Panc1 (cell line): ENCODE results near the gene MINDY4. TPM values are rescaled to one million over a fixed set of nuclear protein-coding genes. Genes with fewer than 3 reads are reported as not detected.

Experiments used
- ATAC-seq: fragments of 200-7000 bp; cut with Tn5 transposase; 2 replicates; pipeline ENCODE4 v1.9.1; 2020; ENCODE audit warnings: mild to moderate bottlenecking, moderate library complexity
- BruUV-seq: library from RNA; stranded (reverse); fragments of 400-500 nt; replicated peaks from 2 replicates; lab custom pipeline; 2021; lab: Mats Ljungman, UMichigan
- CTCF ChIA-PET: fragments of 300-600 bp; sonication (Branson Sonifier 250); formaldehyde crosslinking; loops from one replicate; lab custom pipeline; 2022; ENCODE audit warnings: antibody characterized with exemption; lab: Charles Lee
- POLR2A ChIA-PET: fragments of 300-600 bp; sonication (Branson Sonifier 250); formaldehyde crosslinking; loops from one replicate; lab custom pipeline; 2022; ENCODE audit warnings: antibody characterized with exemption; lab: Charles Lee
- DNase-seq: peaks from one replicate; pipeline ENCODE4 v3.0.0-alpha.2; 2010; ENCODE audit warnings: low read depth, low spot score
- H3K27ac ChIP-seq: 2 replicates; pipeline ENCODE4 v1.5.1; 2011; ENCODE audit warnings: mild to moderate bottlenecking, low read length, inconsistent platforms
- H3K27me3 ChIP-seq: fragments of 200-500 bp; sonication (Bioruptor generic); 2 replicates; pipeline ENCODE4 v1.6.0; 2014; ENCODE audit warnings: low read length, inconsistent platforms; ENCODE audit not compliant: control insufficient read depth, insufficient read depth
- H3K36me3 ChIP-seq: fragments of 200-500 bp; sonication (Bioruptor generic); 2 replicates; pipeline ENCODE4 v1.5.1; 2014; ENCODE audit warnings: inconsistent platforms, mild to moderate bottlenecking, low read length, moderate library complexity; ENCODE audit not compliant: control insufficient read depth, insufficient read depth
- H3K4me1 ChIP-seq: 2 replicates; pipeline ENCODE4 v1.5.1; 2011; ENCODE audit warnings: inconsistent platforms, mild to moderate bottlenecking, low read length, moderate library complexity; ENCODE audit not compliant: control insufficient read depth, insufficient read depth
- H3K4me3 ChIP-seq, 2 experiments: 2 replicates each; pipeline ENCODE4 v1.5.1; 2011 to 2012; ENCODE audit warnings: low read depth in 2 of 2, low read length in 2 of 2, mild to moderate bottlenecking in 2 of 2, inconsistent platforms in 1 of 2, moderate library complexity in 1 of 2
- H3K9me3 ChIP-seq: fragments of 200-500 bp; sonication (Bioruptor generic); 2 replicates; pipeline ENCODE4 v1.5.1; 2014; ENCODE audit warnings: low read depth, mild to moderate bottlenecking, inconsistent platforms, low read length, moderate library complexity; ENCODE audit not compliant: control insufficient read depth, insufficient read depth
- CTCF ChIP-seq: fragments of 450-650 bp; IDR thresholded peaks from 2 replicates; pipeline ENCODE4 v1.5.1; 2017; ENCODE audit warnings: mild to moderate bottlenecking
- POLR2AphosphoS5 ChIP-seq: IDR thresholded peaks from 2 replicates; pipeline ENCODE4 v1.6.1; 2012; ENCODE audit warnings: mild to moderate bottlenecking, low read depth, low read length, moderate library complexity
- SIN3A ChIP-seq: IDR thresholded peaks from 2 replicates; pipeline ENCODE4 v1.6.1; 2012; ENCODE audit warnings: low read depth, mild to moderate bottlenecking, low read length, moderate library complexity, borderline replicate concordance; ENCODE audit not compliant: insufficient read depth
- TCF7L2 ChIP-seq: IDR thresholded peaks from 2 replicates; pipeline ENCODE4 v1.6.1; 2011; ENCODE audit warnings: mild to moderate bottlenecking, low read depth, low read length, inconsistent platforms
- in situ Hi-C: cut with HindIII; loops from 2 replicates; pipeline ENCODE4 v1.10.0; 2016; ENCODE audit warnings: low sequenced_read_pairs, low pct_unique_long_range_greater_than_20kb
- intact Hi-C: fragments of 100-400 bp; cut with micrococcal nuclease; formaldehyde crosslinking; loops from one replicate; pipeline ENCODE4 v1.10.0; 2022; ENCODE audit not compliant: unreplicated experiment
- total RNA-seq: library from RNA; stranded (reverse); gene quantifications from one replicate; pipeline ENCODE4 v1.2.1, GENCODE V29; 2021; ENCODE audit not compliant: unreplicated experiment
- TF ChIP-seq, protein P1 (sequence below), 2 experiments: IDR thresholded peaks; 2 replicates each; pipeline ENCODE4 v1.6.1; 2011 to 2012; ENCODE audit warnings: low read depth in 2 of 2, control low read depth in 1 of 2, low read length in 1 of 2, mild to moderate bottlenecking in 1 of 2, moderate library complexity in 1 of 2; ENCODE audit not compliant: insufficient read depth in 1 of 2

Gene MINDY4
- total RNA-seq, 1 experiment from 2014 or later, result 6.2 TPM

DNA sequence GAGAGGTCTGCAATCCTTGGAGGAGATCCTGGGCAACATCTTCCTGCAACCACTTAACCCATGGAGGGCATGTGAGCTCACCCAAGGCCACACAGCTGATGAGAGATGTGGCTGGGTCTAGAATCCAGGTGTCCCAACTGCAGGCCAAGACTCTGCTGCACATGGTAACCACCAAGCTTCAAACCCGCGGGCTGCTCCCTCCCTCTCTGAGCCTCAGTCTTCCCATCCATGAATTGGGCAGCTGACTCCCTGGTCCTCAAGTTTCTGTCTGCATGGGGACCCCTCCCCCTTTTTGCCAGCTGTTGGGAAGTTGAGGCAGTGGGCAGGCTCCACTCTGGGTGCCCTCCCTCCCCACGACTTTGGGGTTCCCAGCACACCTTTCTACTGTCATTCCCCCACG is 40.2 kb upstream of the MINDY4 start:
- no TSS peak for BruUV-seq
- in situ Hi-C loops (no loop called here), intact Hi-C loops (loop anchor here (10.0 kb wide), 1 partner anchor 56 kb away; no protein-coding TSS in a partner anchor)
- ChIA-PET CTCF (no interaction called here), POLR2A (no interaction called here)
- no peaks in the 10 kb centered on the region for H3K4me1 ChIP-seq
- no peak for ATAC-seq
- no peak for TF ChIP-seq TCF7L2
- TF ChIP-seq POLR2AphosphoS5, result no peak
- no peak for TF ChIP-seq CTCF
- TF ChIP-seq, protein P1, sequence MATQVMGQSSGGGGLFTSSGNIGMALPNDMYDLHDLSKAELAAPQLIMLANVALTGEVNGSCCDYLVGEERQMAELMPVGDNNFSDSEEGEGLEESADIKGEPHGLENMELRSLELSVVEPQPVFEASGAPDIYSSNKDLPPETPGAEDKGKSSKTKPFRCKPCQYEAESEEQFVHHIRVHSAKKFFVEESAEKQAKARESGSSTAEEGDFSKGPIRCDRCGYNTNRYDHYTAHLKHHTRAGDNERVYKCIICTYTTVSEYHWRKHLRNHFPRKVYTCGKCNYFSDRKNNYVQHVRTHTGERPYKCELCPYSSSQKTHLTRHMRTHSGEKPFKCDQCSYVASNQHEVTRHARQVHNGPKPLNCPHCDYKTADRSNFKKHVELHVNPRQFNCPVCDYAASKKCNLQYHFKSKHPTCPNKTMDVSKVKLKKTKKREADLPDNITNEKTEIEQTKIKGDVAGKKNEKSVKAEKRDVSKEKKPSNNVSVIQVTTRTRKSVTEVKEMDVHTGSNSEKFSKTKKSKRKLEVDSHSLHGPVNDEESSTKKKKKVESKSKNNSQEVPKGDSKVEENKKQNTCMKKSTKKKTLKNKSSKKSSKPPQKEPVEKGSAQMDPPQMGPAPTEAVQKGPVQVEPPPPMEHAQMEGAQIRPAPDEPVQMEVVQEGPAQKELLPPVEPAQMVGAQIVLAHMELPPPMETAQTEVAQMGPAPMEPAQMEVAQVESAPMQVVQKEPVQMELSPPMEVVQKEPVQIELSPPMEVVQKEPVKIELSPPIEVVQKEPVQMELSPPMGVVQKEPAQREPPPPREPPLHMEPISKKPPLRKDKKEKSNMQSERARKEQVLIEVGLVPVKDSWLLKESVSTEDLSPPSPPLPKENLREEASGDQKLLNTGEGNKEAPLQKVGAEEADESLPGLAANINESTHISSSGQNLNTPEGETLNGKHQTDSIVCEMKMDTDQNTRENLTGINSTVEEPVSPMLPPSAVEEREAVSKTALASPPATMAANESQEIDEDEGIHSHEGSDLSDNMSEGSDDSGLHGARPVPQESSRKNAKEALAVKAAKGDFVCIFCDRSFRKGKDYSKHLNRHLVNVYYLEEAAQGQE (IDR thresholded peaks at IDR 0.05; ENCODE audit: insufficient read depth in 1 of 2, low read depth in 2 of 2, low read length in 1 of 2), result no peak
- TF ChIP-seq SIN3A, result no peak
- peaks cover 10% of the 10 kb centered on the region for H3K27me3 ChIP-seq
- H3K4me3 ChIP-seq, result no peak overlapping the region
- no peak for DNase-seq
- H3K36me3 ChIP-seq, result no peaks in the 10 kb centered on the region
- no peak overlapping the region for H3K27ac ChIP-seq
- H3K9me3 ChIP-seq, result no peaks in the 10 kb centered on the region

- Histone ChIP-seq H3K4me3 (no peak overlapping the region), H3K36me3 (no peaks in the 10 kb centered on the region), H3K9me3 (no peaks in the 10 kb centered on the region), H3K27me3 (peaks cover 10% of the 10 kb centered on the region), H3K27ac (no peak overlapping the region), H3K4me1 (no peaks in the 10 kb centered on the region)
- TF ChIP-seq CTCF (no peak), SIN3A (no peak), POLR2AphosphoS5 (no peak), TCF7L2 (no peak)
- TF ChIP-seq, protein P1 (IDR thresholded peaks at IDR 0.05; ENCODE audit: insufficient read depth in 1 of 2, low read depth in 2 of 2, low read length in 1 of 2), result no peak
- DNase-seq (no peak), ATAC-seq (no peak)
- intact Hi-C loops, result loop anchor here (10.0 kb wide), 1 partner anchor 57 kb away; no protein-coding TSS in a partner anchor
- BruUV-seq, result no TSS peak
- CTCF ChIA-PET, result no interaction called here
- in situ Hi-C loops, result no loop called here
- POLR2A ChIA-PET, result no interaction called here
Measured at GRCh38 chr7:30731581-30731980, 39.6 kb upstream of the MINDY4 start.
